ENCODE results near the gene RNF40. TPM values are rescaled to one million over a fixed set of nuclear protein-coding genes. Genes with fewer than 3 reads are reported as not detected.

The RNF40 gene
- total RNA-seq, 6 experiments from 2014 or later: 98.2 to 120 (median 104) TPM

DNA sequence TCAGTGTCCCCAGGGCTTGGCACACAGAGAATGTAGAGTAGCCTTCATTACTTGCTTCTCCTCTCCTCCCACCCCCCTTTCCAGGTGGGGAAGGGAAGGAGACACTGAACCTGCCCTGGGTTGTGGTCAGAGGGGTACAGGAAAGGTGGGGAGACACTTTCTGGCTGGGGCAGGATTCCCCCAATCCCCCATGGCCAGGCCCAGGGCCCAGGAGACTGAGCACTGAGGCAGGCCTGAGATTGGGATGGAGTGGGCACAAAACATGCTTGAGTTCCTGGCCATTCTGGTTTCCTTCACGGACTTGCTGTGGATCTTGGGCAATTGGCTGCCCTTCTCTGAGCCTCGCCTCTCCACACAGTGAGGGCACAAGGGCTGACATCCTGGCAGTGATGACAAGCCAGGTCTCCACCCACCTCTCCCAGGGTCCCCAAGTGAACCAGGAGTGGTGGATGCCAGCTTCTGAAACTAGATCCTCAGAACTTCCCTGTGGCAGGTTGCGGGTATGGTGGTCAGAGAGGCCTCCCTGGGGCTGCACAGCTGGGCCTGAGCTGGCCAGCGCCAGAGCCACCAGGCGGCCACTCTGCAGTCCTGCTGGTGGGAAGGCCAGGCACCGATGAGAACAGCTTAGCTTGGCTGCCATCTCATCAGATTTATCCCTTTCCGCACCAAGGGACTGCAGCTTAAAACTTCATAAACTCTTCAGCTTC, 15.6 kb downstream of the RNF40 start:
- 0 out of 2 replicates have a peak overlapping the region, but pooled peaks have one; percentile 93 for H3K4me3 Mint-ChIP-seq
- DNase-seq: no peak
- peaks cover 35% of the 10 kb centered on the region for H3K4me1 Mint-ChIP-seq (ENCODE audit: low read depth)
- peak overlapping the region; percentile 97 for H3K27ac Mint-ChIP-seq
- no peaks in the 10 kb centered on the region for H3K9me3 Mint-ChIP-seq
- peaks cover 13% of the 10 kb centered on the region for H3K27me3 Mint-ChIP-seq (ENCODE audit: insufficient read depth)
- TF ChIP-seq, protein P1, sequence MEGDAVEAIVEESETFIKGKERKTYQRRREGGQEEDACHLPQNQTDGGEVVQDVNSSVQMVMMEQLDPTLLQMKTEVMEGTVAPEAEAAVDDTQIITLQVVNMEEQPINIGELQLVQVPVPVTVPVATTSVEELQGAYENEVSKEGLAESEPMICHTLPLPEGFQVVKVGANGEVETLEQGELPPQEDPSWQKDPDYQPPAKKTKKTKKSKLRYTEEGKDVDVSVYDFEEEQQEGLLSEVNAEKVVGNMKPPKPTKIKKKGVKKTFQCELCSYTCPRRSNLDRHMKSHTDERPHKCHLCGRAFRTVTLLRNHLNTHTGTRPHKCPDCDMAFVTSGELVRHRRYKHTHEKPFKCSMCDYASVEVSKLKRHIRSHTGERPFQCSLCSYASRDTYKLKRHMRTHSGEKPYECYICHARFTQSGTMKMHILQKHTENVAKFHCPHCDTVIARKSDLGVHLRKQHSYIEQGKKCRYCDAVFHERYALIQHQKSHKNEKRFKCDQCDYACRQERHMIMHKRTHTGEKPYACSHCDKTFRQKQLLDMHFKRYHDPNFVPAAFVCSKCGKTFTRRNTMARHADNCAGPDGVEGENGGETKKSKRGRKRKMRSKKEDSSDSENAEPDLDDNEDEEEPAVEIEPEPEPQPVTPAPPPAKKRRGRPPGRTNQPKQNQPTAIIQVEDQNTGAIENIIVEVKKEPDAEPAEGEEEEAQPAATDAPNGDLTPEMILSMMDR (IDR thresholded peaks at IDR 0.05): no peak
- H3K36me3 Mint-ChIP-seq (ENCODE audit: low read depth): peaks cover 11% of the 10 kb centered on the region; the same call in 1 of the 2 replicates

DNA sequence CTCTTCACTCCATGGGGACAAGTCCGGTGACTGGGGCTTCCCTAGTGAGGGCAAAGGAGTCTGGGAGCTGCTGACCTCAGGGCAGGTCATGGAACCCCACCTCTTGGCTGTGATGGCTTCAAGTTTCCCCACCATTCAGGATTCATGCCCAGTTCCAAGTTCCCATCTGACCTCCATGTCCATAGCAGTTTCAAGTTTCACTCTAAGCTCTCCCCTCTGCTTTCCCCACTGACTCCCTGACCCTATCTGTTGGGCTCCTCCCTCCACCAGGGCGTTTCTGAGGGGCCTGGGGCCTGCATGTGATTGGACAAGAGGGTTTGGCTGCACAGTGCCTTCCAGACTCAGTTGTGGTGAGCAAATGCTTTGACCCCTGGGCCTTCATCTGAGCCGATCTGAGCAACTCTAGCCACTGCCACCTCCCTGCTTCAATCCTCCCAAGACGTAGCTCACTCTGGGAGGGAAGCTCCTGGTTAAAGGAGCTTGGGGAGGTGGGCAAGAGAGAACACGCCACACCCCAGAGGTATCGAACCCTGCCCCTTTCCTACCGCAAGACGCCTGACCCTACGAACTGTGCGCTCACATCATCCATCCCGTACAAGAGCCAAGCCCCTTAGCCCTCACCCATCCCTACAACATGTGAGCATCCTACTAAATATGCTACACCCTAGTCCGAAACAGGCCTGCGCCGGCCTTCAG, 16.6 kb downstream of the RNF40 start:
- TF ChIP-seq, protein P1 (IDR thresholded peaks at IDR 0.05): no peak
- Mint-ChIP-seq H3K9me3 (no peaks in the 10 kb centered on the region), H3K4me1 (ENCODE audit: low read depth) (peaks cover 35% of the 10 kb centered on the region), H3K27ac (peak overlapping the region; percentile 76), H3K36me3 (ENCODE audit: low read depth) (peaks cover 12% of the 10 kb centered on the region; the same call in 1 of the 2 replicates), H3K27me3 (ENCODE audit: insufficient read depth) (peaks cover 13% of the 10 kb centered on the region), H3K4me3 (peak overlapping the region; percentile 36; the same call in 1 of the 2 replicates)
- DNase-seq: no peak

DNA sequence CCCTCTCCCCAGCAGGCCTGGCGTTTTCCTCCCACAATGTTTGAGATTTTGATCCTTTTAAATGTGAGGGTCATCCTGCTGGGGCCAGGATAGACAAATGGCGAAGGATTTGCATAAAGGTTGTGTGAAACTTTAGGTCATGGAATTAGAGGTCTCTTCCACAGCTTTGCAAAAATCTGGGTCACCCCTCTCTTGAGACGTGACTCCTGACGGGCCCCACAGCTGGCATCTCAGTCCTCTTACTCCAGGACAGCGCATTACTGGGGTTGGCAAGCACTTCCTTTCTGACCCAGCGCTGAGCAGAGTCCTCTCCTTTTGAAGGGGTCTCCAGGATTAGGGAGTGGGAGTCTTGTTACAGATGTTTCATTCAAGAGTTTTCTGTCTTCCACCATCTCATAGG, 17.5 kb downstream of the RNF40 start:
- H3K36me3 Mint-ChIP-seq (ENCODE audit: low read depth): peaks cover 12% of the 10 kb centered on the region; the same call in 1 of the 2 replicates
- H3K9me3 Mint-ChIP-seq: no peaks in the 10 kb centered on the region
- H3K27ac Mint-ChIP-seq: no peak overlapping the region
- peaks cover 13% of the 10 kb centered on the region for H3K27me3 Mint-ChIP-seq (ENCODE audit: insufficient read depth)
- DNase-seq: no peak
- H3K4me1 Mint-ChIP-seq (ENCODE audit: low read depth): peaks cover 31% of the 10 kb centered on the region
- TF ChIP-seq, protein P1 (IDR thresholded peaks at IDR 0.05): no peak
- no peak overlapping the region for H3K4me3 Mint-ChIP-seq

DNA sequence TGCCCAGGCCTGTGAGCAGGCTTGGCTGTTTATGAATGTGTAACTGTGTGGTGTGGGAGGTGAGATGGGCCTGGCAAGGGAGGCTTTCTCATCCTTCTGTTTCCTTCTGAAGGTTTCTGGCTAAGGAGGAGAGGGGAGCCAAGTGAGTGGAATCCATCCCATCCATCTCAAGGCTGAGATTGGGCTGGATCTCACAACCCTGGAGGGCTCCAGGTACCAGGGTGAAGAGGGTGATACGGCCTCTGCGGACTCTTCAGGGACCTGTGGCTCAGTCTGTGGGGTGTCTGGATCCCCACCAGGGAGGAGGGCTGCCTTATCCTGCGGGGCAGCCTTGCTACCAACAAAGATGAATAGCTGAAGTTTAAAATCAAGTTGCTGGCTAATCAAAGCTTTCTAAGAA, 17.9 kb downstream of the RNF40 start:
- Mint-ChIP-seq H3K27ac (no peak overlapping the region), H3K4me1 (ENCODE audit: low read depth) (peaks cover 30% of the 10 kb centered on the region), H3K9me3 (no peaks in the 10 kb centered on the region), H3K36me3 (ENCODE audit: low read depth) (peaks cover 12% of the 10 kb centered on the region; the same call in 1 of the 2 replicates), H3K27me3 (ENCODE audit: insufficient read depth) (peaks cover 13% of the 10 kb centered on the region), H3K4me3 (no peak overlapping the region)
- TF ChIP-seq, protein P1 (IDR thresholded peaks at IDR 0.05): no peak
- DNase-seq: no peak

DNA sequence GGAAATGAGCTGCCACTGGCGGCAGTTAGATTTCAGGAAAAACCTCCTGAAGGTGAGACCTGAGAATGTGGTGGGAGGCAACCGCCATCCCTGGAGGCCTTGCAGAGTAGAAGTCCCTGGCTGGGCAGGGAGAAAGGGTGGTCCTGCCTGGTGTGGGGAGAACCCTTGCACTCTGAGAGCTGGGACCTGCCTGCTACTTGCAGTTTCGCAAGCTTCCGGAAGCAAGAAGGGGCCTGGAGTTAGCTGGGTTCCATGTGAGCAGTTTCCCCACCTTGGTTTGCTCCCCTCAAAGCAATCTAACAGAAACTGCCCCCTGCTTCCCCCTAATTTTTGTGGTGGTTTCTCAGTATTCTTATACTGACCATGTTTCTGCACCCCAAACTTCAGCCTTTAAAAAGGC, 18.4 kb downstream of the RNF40 start:
- no peaks in the 10 kb centered on the region for H3K9me3 Mint-ChIP-seq
- peaks cover 31% of the 10 kb centered on the region for H3K4me1 Mint-ChIP-seq (ENCODE audit: low read depth)
- no peak overlapping the region for H3K4me3 Mint-ChIP-seq
- H3K27ac Mint-ChIP-seq: no peak overlapping the region
- peaks cover 12% of the 10 kb centered on the region; the same call in 1 of the 2 replicates for H3K36me3 Mint-ChIP-seq (ENCODE audit: low read depth)
- TF ChIP-seq, protein P1 (IDR thresholded peaks at IDR 0.05): no peak
- peaks cover 9% of the 10 kb centered on the region for H3K27me3 Mint-ChIP-seq (ENCODE audit: insufficient read depth)
- no peak for DNase-seq
